IMR-90 (cell line): ENCODE data around the gene KCNK4. TPM values are rescaled to one million over a fixed set of nuclear protein-coding genes. Genes with fewer than 3 reads are reported as not detected.

Experiments
- ATAC-seq: fragments of 200-7000 bp; cut with Tn5 transposase; 2 replicates; pipeline ENCODE4 v1.9.1; 2020; ENCODE audit warnings: low read depth, mild to moderate bottlenecking, moderate library complexity
- BruUV-seq: library from RNA; stranded (reverse); fragments of 400-500 nt; replicated peaks from 2 replicates; lab custom pipeline; 2021; lab: Mats Ljungman, UMichigan
- CTCF ChIA-PET: fragments of 300-600 bp; formaldehyde crosslinking; extraction: SDS; loops from one replicate; lab custom pipeline; 2021; ENCODE audit warnings: antibody characterized with exemption; lab: Yijun Ruan, JAX
- POLR2A ChIA-PET: fragments of 300-600 bp; sonication (Branson Sonifier 250); formaldehyde crosslinking; loops from one replicate; lab custom pipeline; 2022; ENCODE audit warnings: antibody characterized with exemption; ENCODE audit not compliant: unreplicated experiment; lab: Charles Lee
- DNase-seq: peaks from one replicate; pipeline ENCODE4 v3.0.0; 2013
- H2AFZ ChIP-seq: replicated peaks from 2 replicates; pipeline ENCODE3; 2013; ENCODE audit warnings: low read length, mild to moderate bottlenecking; ENCODE audit not compliant: poor library complexity
- H2AK5ac ChIP-seq: 2 replicates; pipeline ENCODE4 v1.6.1; 2013; ENCODE audit warnings: low read depth, low read length, inconsistent platforms
- H2AK9ac ChIP-seq: replicated peaks from 2 replicates; pipeline ENCODE3; 2013; ENCODE audit warnings: mild to moderate bottlenecking, low read depth, low read length, moderate library complexity; ENCODE audit not compliant: poor library complexity
- H2BK120ac ChIP-seq: 2 replicates; pipeline ENCODE4 v1.6.1; 2013; ENCODE audit warnings: low read depth, low read length, inconsistent platforms
- H2BK15ac ChIP-seq: 3 replicates; pipeline ENCODE4 v1.6.1; 2013; ENCODE audit warnings: low read depth, low read length, inconsistent platforms
- H2BK20ac ChIP-seq: 2 replicates; pipeline ENCODE4 v1.6.1; 2013; ENCODE audit warnings: low read depth, mild to moderate bottlenecking, inconsistent platforms, low read length, moderate library complexity
- H2BK5ac ChIP-seq: 2 replicates; pipeline ENCODE4 v1.6.1; 2013; ENCODE audit warnings: mild to moderate bottlenecking, low read depth, low read length, inconsistent platforms; ENCODE audit not compliant: poor library complexity, severe bottlenecking
- H3K14ac ChIP-seq: replicated peaks from 2 replicates; pipeline ENCODE4 v1.6.1; 2013; ENCODE audit warnings: low read depth, low read length, inconsistent platforms
- H3K18ac ChIP-seq: 2 replicates; pipeline ENCODE4 v1.6.1; 2013; ENCODE audit warnings: low read depth, low read length, control low read depth
- H3K23ac ChIP-seq: 2 replicates; pipeline ENCODE4 v1.6.1; 2013; ENCODE audit warnings: low read depth, low read length, inconsistent platforms
- H3K27ac ChIP-seq: 2 replicates; pipeline ENCODE4 v1.5.1; 2013; ENCODE audit warnings: mild to moderate bottlenecking, control low read depth, low read length; ENCODE audit not compliant: insufficient read depth
- H3K27me3 ChIP-seq: 2 replicates; pipeline ENCODE4 v1.6.1; 2013; ENCODE audit warnings: low read length; ENCODE audit not compliant: control insufficient read depth, insufficient read depth
- H3K36me3 ChIP-seq: 2 replicates; pipeline ENCODE4 v1.6.1; 2013; ENCODE audit warnings: low read length, mixed read lengths; ENCODE audit not compliant: control insufficient read depth, insufficient read depth
- H3K4ac ChIP-seq: 2 replicates; pipeline ENCODE4 v1.6.1; 2013; ENCODE audit warnings: low read depth, low read length, inconsistent platforms
- H3K4me1 ChIP-seq: 2 replicates; pipeline ENCODE4 v1.6.1; 2013; ENCODE audit warnings: low read length, mixed read lengths; ENCODE audit not compliant: control insufficient read depth, insufficient read depth
- H3K4me2 ChIP-seq: 2 replicates; pipeline ENCODE4 v1.6.1; 2013; ENCODE audit warnings: low read depth, mild to moderate bottlenecking, control low read depth, low read length, moderate library complexity
- H3K4me3 ChIP-seq: 2 replicates; pipeline ENCODE4 v1.5.1; 2013; ENCODE audit warnings: low read depth, mild to moderate bottlenecking, control low read depth, low read length, moderate library complexity; ENCODE audit not compliant: insufficient read depth
- H3K56ac ChIP-seq: 2 replicates; pipeline ENCODE4 v1.6.1; 2013; ENCODE audit warnings: low read length, inconsistent platforms; ENCODE audit not compliant: insufficient read depth; ENCODE audit errors: extremely low read depth
- H3K79me1 ChIP-seq, 2 experiments: 2 replicates each; pipeline ENCODE4 v1.6.1; 2013; ENCODE audit warnings: low read length in 2 of 2, inconsistent platforms in 1 of 2, low read depth in 1 of 2
- H3K9ac ChIP-seq: 2 replicates; pipeline ENCODE4 v1.6.1; 2013; ENCODE audit warnings: low read depth, low read length, control low read depth
- H3K9me1 ChIP-seq: 2 replicates; pipeline ENCODE4 v1.6.1; 2013; ENCODE audit warnings: low read length, inconsistent platforms; ENCODE audit not compliant: insufficient read depth
- H3K9me3 ChIP-seq: 2 replicates; pipeline ENCODE4 v1.6.1; 2013; ENCODE audit warnings: low read length; ENCODE audit not compliant: control insufficient read depth, insufficient read depth
- H4K20me1 ChIP-seq: 2 replicates; pipeline ENCODE4 v1.6.1; 2013; ENCODE audit warnings: low read length, inconsistent platforms; ENCODE audit not compliant: insufficient read depth
- H4K5ac ChIP-seq: 2 replicates; pipeline ENCODE4 v1.6.1; 2013; ENCODE audit warnings: mild to moderate bottlenecking, low read depth, low read length, control low read depth
- H4K8ac ChIP-seq, 2 experiments: 2 replicates each; pipeline ENCODE4 v1.6.1; 2013; ENCODE audit warnings: low read depth in 2 of 2, low read length in 2 of 2, control low read depth in 1 of 2, inconsistent platforms in 1 of 2
- H4K91ac ChIP-seq: 2 replicates; pipeline ENCODE4 v1.6.1; 2013; ENCODE audit warnings: low read depth, low read length, inconsistent platforms; ENCODE audit not compliant: insufficient read depth
- BHLHE40 ChIP-seq: fragments of 150-350 bp; IDR thresholded peaks from 2 replicates; pipeline ENCODE4 v1.6.1; 2016; ENCODE audit warnings: mild to moderate bottlenecking, low read depth, low read length
- CEBPB ChIP-seq: IDR thresholded peaks from 2 replicates; pipeline ENCODE4 v1.6.1; 2012; ENCODE audit warnings: low read depth, low read length, improper control_type of control experiment
- CHD1 ChIP-seq: IDR thresholded peaks from 2 replicates; pipeline ENCODE4 v1.6.1; 2012; ENCODE audit warnings: low read depth, low read length, improper control_type of control experiment
- CTCF ChIP-seq: conservative IDR thresholded peaks from 2 replicates; pipeline ENCODE4 v1.5.1; 2012; ENCODE audit warnings: mild to moderate bottlenecking, low read depth, low read length, improper control_type of control experiment
- FOS ChIP-seq: fragments of 150-350 bp; IDR thresholded peaks from 2 replicates; pipeline ENCODE4 v1.6.1; 2016; ENCODE audit warnings: low read depth, low read length
- MAFK ChIP-seq: IDR thresholded peaks from 2 replicates; pipeline ENCODE4 v1.6.1; 2012; ENCODE audit warnings: low read depth, low read length, improper control_type of control experiment
- MAZ ChIP-seq: IDR thresholded peaks from 2 replicates; pipeline ENCODE4 v1.6.1; 2012; ENCODE audit warnings: low read depth, mild to moderate bottlenecking, low read length, improper control_type of control experiment, moderate library complexity, borderline replicate concordance
- MXI1 ChIP-seq: IDR thresholded peaks from 2 replicates; pipeline ENCODE4 v1.6.1; 2012; ENCODE audit warnings: low read depth, mild to moderate bottlenecking, low read length, moderate library complexity, borderline replicate concordance
- NFE2L2 ChIP-seq: fragments of 150-350 bp; IDR thresholded peaks from 2 replicates; pipeline ENCODE4 v1.6.1; 2016; ENCODE audit warnings: low read depth, mild to moderate bottlenecking, low read length
- POLR2A ChIP-seq: IDR thresholded peaks from 2 replicates; pipeline ENCODE4 v1.6.1; 2012; ENCODE audit warnings: mild to moderate bottlenecking, low read depth, low read length
- RAD21 ChIP-seq: IDR thresholded peaks from 2 replicates; pipeline ENCODE4 v1.6.1; 2012; ENCODE audit warnings: low read length, improper control_type of control experiment
- RCOR1 ChIP-seq: IDR thresholded peaks from 2 replicates; pipeline ENCODE4 v1.6.1; 2012; ENCODE audit warnings: mild to moderate bottlenecking, low read length, improper control_type of control experiment; ENCODE audit not compliant: insufficient replicate concordance
- SMC3 ChIP-seq: fragments of 150-350 bp; IDR thresholded peaks from 2 replicates; pipeline ENCODE4 v1.6.1; 2016; ENCODE audit warnings: low read depth, mild to moderate bottlenecking, antibody characterized with exemption, low read length, moderate library complexity
- USF2 ChIP-seq: fragments of 150-350 bp; IDR thresholded peaks from 2 replicates; pipeline ENCODE4 v1.6.1; 2017; ENCODE audit warnings: mild to moderate bottlenecking, antibody characterized with exemption, low read length, low read depth
- WGBS, 2 experiments: methylation state at CpG; one replicate each; pipeline versions ENCODE4 v1.1.5 to v1.1.7; 2013; ENCODE audit warnings: missing lambda C conversion rate in 2 of 2; ENCODE audit not compliant: insufficient read length in 1 of 2; ENCODE audit errors: extremely low coverage in 2 of 2; 5-methylcytosine and 5-hydroxymethylcytosine counted together
- dilution Hi-C: fragments of 300-500 bp; cut with HindIII; formaldehyde crosslinking; loops from one replicate; pipeline ENCODE4 v1.14.3; 2018; ENCODE audit warnings: low sequenced_read_pairs; ENCODE audit not compliant: unreplicated experiment
- in situ Hi-C: fragments of 300-500 bp; cut with MboI; formaldehyde crosslinking; loops from 3 replicates; pipeline ENCODE4 v1.14.3; 2019; ENCODE audit warnings: low sequenced_read_pairs, inconsistent platforms, mixed read lengths
- intact Hi-C: fragments of 100-400 bp; cut with micrococcal nuclease; formaldehyde crosslinking; loops from 2 replicates; pipeline ENCODE4 v1.10.0; 2022
- polyA plus RNA-seq, 3 experiments: library from polyadenylated mRNA; depleted of rRNA; stranded (reverse); fragments of >200 nt; gene quantifications; 2 replicates each; pipeline ENCODE4 v1.2.3, GENCODE V29; 2012; ENCODE audit warnings: low replicate concordance in 1 of 3
- total RNA-seq: library from RNA; depleted of rRNA; stranded (reverse); fragments of >200 nt; gene quantifications from 2 replicates; pipeline ENCODE4 v1.2.3, GENCODE V29; 2012
- TF ChIP-seq, protein P1 (sequence below): fragments of 150-350 bp; IDR thresholded peaks from 2 replicates; pipeline ENCODE4 v1.6.1; 2016; ENCODE audit warnings: low read depth, mild to moderate bottlenecking, low read length, moderate library complexity, borderline replicate concordance

Gene KCNK4
- total and polyA plus RNA-seq, 2 of the 4 experiments (the other 2 are of a cell fraction) = not detected

DNA sequence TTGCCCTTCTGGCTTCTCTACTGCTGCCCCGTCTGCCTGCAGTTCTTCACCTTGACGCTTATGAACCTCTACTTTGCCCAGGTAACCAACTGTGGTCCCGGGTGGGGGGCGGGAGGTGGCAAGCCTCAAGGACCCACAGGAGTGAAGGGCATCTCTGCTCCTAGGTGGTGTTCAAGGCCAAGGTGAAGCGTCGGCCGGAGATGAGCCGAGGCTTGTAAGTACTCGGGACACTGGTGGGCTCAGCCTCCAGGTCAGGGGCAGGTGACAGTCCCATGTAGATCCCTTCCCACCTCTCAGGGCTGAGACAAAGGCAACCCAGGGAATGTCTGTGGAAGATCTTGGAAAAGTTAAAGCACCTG is 4.3 kb upstream of the KCNK4 start:
- H3K27me3 ChIP-seq = peaks cover 18% of the 10 kb centered on the region
- no peak overlapping the region for H3K27ac ChIP-seq
- H2AFZ ChIP-seq = peak overlapping the region; percentile 93
- DNase-seq (no peak), ATAC-seq (no peak)
- no peak overlapping the region for H2BK15ac ChIP-seq
- H3K14ac ChIP-seq = no peak overlapping the region
- no peaks in the 10 kb centered on the region for H3K9me3 ChIP-seq
- in situ Hi-C loops (no loop called here), dilution Hi-C loops (no loop called here), intact Hi-C loops (no loop called here)
- H3K79me1 ChIP-seq = peaks cover 15 to 39% of the 10 kb centered on the region in 2 experiments
- H3K36me3 ChIP-seq = peaks cover 4% of the 10 kb centered on the region; the same call in 1 of the 2 replicates
- peaks cover 10% of the 10 kb centered on the region for H3K4me1 ChIP-seq
- peaks cover 5% of the 10 kb centered on the region; the same call in 1 of the 2 replicates for H3K9me1 ChIP-seq
- ChIA-PET CTCF (no interaction called here), POLR2A (no interaction called here)
- no peak overlapping the region for H2BK5ac ChIP-seq
- no peak overlapping the region for H3K23ac ChIP-seq
- peaks cover 5% of the 10 kb centered on the region; the same call in 1 of the 2 replicates for H4K20me1 ChIP-seq
- no peak overlapping the region for H4K91ac ChIP-seq
- no peak overlapping the region for H3K18ac ChIP-seq
- H4K5ac ChIP-seq = no peak overlapping the region
- H2BK120ac ChIP-seq = no peak overlapping the region
- no peak overlapping the region for H3K4me2 ChIP-seq
- 0 out of 4 replicates have a peak overlapping the region, but pooled peaks of 1 of the 2 experiments have one; percentile 91 for H4K8ac ChIP-seq
- no peak overlapping the region for H3K56ac ChIP-seq
- no TSS peak for BruUV-seq
- peak overlapping the region; percentile 99 for H2AK9ac ChIP-seq
- no peak overlapping the region for H3K4me3 ChIP-seq
- no peak overlapping the region for H2BK20ac ChIP-seq
- H2AK5ac ChIP-seq = 0 out of 2 replicates have a peak overlapping the region, but pooled peaks have one; percentile 95
- H3K9ac ChIP-seq = no peak overlapping the region
- TF ChIP-seq POLR2A = no peak
- no peak for TF ChIP-seq MAZ
- no peak for TF ChIP-seq FOS
- no peak for TF ChIP-seq MXI1
- no peak for TF ChIP-seq SMC3
- no peak for TF ChIP-seq RAD21
- TF ChIP-seq CEBPB = no peak
- no peak for TF ChIP-seq CTCF
- TF ChIP-seq CHD1 = no peak
- no peak for TF ChIP-seq MAFK
- TF ChIP-seq USF2 = no peak
- no peak for TF ChIP-seq BHLHE40
- TF ChIP-seq, protein P1, sequence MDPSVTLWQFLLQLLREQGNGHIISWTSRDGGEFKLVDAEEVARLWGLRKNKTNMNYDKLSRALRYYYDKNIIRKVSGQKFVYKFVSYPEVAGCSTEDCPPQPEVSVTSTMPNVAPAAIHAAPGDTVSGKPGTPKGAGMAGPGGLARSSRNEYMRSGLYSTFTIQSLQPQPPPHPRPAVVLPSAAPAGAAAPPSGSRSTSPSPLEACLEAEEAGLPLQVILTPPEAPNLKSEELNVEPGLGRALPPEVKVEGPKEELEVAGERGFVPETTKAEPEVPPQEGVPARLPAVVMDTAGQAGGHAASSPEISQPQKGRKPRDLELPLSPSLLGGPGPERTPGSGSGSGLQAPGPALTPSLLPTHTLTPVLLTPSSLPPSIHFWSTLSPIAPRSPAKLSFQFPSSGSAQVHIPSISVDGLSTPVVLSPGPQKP = no peak
- TF ChIP-seq RCOR1 = no peak
- no peak for TF ChIP-seq NFE2L2
- no peak overlapping the region for H3K4ac ChIP-seq
- WGBS, 2 experiments = 80% methylated on average over 2 of the region's 9 CpGs; no CpG with 5 or more reads in 1 of the 2 experiments
